ENCODE results near the gene NTRK2. TPM values are rescaled to one million over a fixed set of nuclear protein-coding genes. Genes with fewer than 3 reads are reported as not detected.

NTRK2 gene
- total RNA-seq, 1 donor from 2014 or later, result 0.07 TPM

DNA sequence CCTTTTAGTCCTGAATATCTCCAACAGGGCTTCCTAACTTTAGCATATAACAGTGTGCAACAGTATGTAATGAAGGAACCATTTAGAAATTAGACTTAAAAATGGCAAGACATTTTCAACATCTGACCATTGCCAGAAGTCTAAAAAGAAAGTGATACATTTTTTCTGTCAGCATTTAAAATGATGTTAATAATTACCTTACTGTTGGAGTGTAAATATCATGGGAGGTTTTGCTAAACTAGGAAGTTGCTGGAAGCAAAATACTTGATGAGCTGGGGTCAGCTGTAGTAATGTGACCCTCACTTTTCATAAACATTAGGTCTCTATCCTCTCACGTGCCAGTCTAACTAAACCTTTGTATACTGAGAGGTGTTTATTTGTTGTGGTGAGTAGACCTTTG, 68.8 kb downstream of the NTRK2 start:
- ChIA-PET POLR2A (no interaction called here), CTCF (no interaction called here)
- H3K9me3 Mint-ChIP-seq, result no peaks in the 10 kb centered on the region
- no peak for ATAC-seq (ENCODE audit: low read depth)
- H3K4me1 Mint-ChIP-seq, result no peaks in the 10 kb centered on the region
- TF ChIP-seq, protein P1, sequence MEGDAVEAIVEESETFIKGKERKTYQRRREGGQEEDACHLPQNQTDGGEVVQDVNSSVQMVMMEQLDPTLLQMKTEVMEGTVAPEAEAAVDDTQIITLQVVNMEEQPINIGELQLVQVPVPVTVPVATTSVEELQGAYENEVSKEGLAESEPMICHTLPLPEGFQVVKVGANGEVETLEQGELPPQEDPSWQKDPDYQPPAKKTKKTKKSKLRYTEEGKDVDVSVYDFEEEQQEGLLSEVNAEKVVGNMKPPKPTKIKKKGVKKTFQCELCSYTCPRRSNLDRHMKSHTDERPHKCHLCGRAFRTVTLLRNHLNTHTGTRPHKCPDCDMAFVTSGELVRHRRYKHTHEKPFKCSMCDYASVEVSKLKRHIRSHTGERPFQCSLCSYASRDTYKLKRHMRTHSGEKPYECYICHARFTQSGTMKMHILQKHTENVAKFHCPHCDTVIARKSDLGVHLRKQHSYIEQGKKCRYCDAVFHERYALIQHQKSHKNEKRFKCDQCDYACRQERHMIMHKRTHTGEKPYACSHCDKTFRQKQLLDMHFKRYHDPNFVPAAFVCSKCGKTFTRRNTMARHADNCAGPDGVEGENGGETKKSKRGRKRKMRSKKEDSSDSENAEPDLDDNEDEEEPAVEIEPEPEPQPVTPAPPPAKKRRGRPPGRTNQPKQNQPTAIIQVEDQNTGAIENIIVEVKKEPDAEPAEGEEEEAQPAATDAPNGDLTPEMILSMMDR (IDR thresholded peaks at IDR 0.05), result no peak
- no peak overlapping the region for H3K27ac Mint-ChIP-seq
- H3K4me3 Mint-ChIP-seq, result no peak overlapping the region
- DNase-seq, result no peak
- H3K27me3 Mint-ChIP-seq, result no peaks in the 10 kb centered on the region
- intact Hi-C loops (cut with micrococcal nuclease), result no loop called here
- no peaks in the 10 kb centered on the region for H3K36me3 Mint-ChIP-seq (ENCODE audit: low read depth)

DNA sequence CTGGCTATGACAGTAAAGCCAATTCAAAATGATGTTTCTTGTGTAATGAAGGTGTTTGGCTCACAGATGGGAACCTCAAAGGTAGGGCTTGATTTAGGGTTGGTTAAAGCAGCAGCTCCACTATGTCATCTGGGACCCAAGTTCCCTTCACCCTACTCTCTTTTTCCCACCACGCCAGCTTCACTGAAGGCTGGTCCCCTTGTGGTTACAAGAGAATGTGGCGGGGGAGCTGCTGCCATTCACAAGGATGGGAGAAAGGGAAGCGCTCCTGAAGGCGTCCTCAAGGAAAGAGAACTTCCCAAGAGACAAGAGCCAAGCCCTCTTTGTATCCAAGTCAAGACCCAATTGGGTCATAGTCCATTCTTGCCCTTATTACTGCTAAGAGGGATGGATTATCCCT, 72.7 kb downstream of the NTRK2 start:
- no peaks in the 10 kb centered on the region for H3K36me3 Mint-ChIP-seq (ENCODE audit: low read depth)
- no peaks in the 10 kb centered on the region for H3K4me1 Mint-ChIP-seq
- TF ChIP-seq, protein P1 (IDR thresholded peaks at IDR 0.05), result no peak
- POLR2A ChIA-PET, result no interaction called here
- DNase-seq (no peak), ATAC-seq (ENCODE audit: low read depth) (no peak)
- CTCF ChIA-PET, result no interaction called here
- no peaks in the 10 kb centered on the region for H3K27me3 Mint-ChIP-seq
- H3K27ac Mint-ChIP-seq, result no peak overlapping the region
- H3K4me3 Mint-ChIP-seq, result no peak overlapping the region
- intact Hi-C loops (cut with micrococcal nuclease), result no loop called here
- H3K9me3 Mint-ChIP-seq, result no peaks in the 10 kb centered on the region

DNA sequence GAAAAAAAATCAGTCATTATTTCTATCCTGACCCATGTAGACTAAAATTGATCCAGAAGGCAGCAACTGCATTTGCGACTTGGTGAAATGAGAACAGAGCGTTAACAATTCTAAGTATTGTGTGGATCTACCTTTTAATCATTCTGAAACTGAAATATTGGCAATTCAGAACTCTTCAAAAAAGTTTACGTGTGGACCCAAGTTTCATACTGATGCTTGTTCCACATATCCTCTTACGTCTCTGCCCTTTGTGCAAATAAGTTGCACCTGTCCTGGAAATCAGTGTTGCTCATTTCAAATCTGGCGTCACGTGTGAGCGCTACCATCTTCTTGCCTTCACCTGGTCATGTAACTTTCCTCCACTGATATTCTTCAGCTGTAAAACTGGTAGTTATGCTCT, 74.7 kb downstream of the NTRK2 start:
- intact Hi-C loops (cut with micrococcal nuclease), result no loop called here

DNA sequence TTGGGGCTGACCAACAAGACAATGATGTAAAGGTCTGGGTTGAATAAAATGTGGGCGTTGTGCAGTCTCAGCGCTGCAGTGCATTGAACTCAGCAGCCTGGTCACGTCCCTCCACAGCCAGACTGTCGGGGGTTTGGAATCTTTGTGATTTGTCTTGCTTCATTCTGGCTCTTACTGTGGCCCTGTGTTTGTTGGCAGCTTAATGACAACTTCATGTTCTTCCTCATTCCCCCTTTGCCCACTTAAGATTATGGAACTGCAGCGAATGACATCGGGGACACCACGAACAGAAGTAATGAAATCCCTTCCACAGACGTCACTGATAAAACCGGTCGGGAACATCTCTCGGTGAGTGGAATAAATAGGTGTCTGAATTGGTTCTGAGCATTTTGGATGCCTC, 75.2 kb downstream of the NTRK2 start:
- TF ChIP-seq, protein P1 (IDR thresholded peaks at IDR 0.05), result no peak
- H3K27ac Mint-ChIP-seq, result no peak overlapping the region
- DNase-seq (no peak), ATAC-seq (ENCODE audit: low read depth) (no peak)
- ChIA-PET POLR2A (no interaction called here), CTCF (no interaction called here)
- intact Hi-C loops (cut with micrococcal nuclease), result no loop called here
- H3K4me1 Mint-ChIP-seq, result peaks cover 2% of the 10 kb centered on the region
- no peaks in the 10 kb centered on the region for H3K36me3 Mint-ChIP-seq (ENCODE audit: low read depth)
- no peaks in the 10 kb centered on the region for H3K9me3 Mint-ChIP-seq
- no peak overlapping the region for H3K4me3 Mint-ChIP-seq
- no peaks in the 10 kb centered on the region for H3K27me3 Mint-ChIP-seq

More for the DNA sequence above, 74.7 kb downstream of the NTRK2 start:
- peaks cover 2% of the 10 kb centered on the region for H3K4me1 Mint-ChIP-seq
- ChIA-PET POLR2A (no interaction called here), CTCF (no interaction called here)
- H3K27ac Mint-ChIP-seq, result no peak overlapping the region
- TF ChIP-seq, protein P1 (IDR thresholded peaks at IDR 0.05), result no peak
- no peaks in the 10 kb centered on the region for H3K27me3 Mint-ChIP-seq
- no peaks in the 10 kb centered on the region for H3K36me3 Mint-ChIP-seq (ENCODE audit: low read depth)
- DNase-seq, result no peak
- no peak overlapping the region for H3K4me3 Mint-ChIP-seq
- H3K9me3 Mint-ChIP-seq, result no peaks in the 10 kb centered on the region
- no peak for ATAC-seq (ENCODE audit: low read depth)

DNA sequence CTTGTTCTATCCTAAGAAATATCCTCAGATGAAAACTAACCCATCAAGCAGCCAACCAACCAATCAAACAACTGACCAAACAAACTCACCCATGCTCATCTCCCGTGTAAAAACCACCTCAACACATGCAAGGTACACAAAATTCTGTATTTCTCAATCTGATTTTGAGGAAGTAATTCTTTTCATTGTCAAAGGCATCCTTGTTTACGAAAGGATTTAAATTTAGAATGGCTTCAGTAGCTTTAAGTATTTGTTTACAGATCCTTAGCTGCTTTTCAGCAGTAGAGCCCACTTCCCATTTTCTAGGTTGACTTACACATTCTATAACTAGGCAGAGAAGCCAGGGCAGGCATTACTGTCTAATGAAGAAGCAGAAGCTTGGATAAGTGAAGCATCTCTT, 78.6 kb downstream of the NTRK2 start:
- Mint-ChIP-seq H3K27ac (no peak overlapping the region), H3K4me1 (peaks cover 2% of the 10 kb centered on the region), H3K4me3 (no peak overlapping the region), H3K9me3 (no peaks in the 10 kb centered on the region), H3K27me3 (no peaks in the 10 kb centered on the region), H3K36me3 (ENCODE audit: low read depth) (no peaks in the 10 kb centered on the region)
- ATAC-seq (ENCODE audit: low read depth), result no peak
- TF ChIP-seq, protein P1 (IDR thresholded peaks at IDR 0.05), result no peak
- DNase-seq, result no peak
- CTCF ChIA-PET, result no interaction called here
- intact Hi-C loops (cut with micrococcal nuclease), result no loop called here
- POLR2A ChIA-PET, result no interaction called here

Measured in activated B cell treated with CpG ODN at 0.5 μM for 24 hours (primary cell).